Measurements from ENCODE around the gene TJAP1.
A peak's percentile ranks its signal among the peaks of the same experiment; 100 is the strongest.

Gene TJAP1

DNA sequence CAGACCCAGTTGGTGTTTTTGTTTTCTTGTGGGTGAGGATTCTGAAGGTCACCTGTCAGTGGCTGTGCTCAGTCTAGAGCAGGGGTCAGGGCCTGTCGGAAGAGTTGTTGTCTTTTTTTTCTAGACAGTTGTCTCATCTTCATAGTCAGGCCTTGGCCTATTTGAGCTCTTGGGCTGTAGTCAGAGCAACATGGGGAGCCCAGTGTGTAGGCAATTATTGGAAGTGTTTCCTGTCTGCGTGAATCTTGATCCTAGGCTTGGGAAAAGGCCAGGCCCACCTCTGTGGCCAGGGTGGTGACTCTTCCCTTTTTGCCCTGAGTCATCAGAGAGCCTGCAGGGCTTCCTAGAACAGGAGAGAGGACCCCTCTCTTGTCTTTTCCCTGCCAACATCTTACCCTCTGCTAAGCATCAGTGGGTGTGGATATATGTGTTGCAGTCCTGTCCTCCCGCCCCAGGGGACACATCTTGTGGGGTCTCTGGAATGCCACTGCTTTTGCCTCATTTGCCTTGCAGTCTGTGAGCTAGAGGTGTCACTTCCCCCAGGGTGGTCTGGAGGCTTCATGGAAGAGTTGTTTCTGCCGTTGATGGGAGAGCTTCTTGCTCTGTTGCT, 11.4 kb downstream of the TJAP1 start:
- H4K91ac ChIP-seq (ENCODE audit: low read length) = no peak overlapping the region
- H3K9ac ChIP-seq (ENCODE audit: low read length) = peak overlapping the region; percentile 6
- no peak overlapping the region for H3K27ac ChIP-seq (ENCODE audit: low read length, poor library complexity, severe bottlenecking)
- no peak overlapping the region for H3K4me3 ChIP-seq (ENCODE audit: insufficient read depth in 1 of 2, low read depth in 1 of 2, low read length in 2 of 2)
- no peak overlapping the region for H2AFZ ChIP-seq (ENCODE audit: low read depth, low read length)
- no peak overlapping the region for H2BK120ac ChIP-seq (ENCODE audit: low read depth, low read length)
- H3K18ac ChIP-seq (ENCODE audit: low read depth in 1 of 2, low read length in 2 of 2) = no peak overlapping the region
- H2BK15ac ChIP-seq (ENCODE audit: low read depth, poor library complexity, severe bottlenecking) = no peak overlapping the region
- H4K8ac ChIP-seq (ENCODE audit: low read length) = no peak overlapping the region
- peaks cover 6 to 17% of the 10 kb centered on the region in 2 experiments for H3K36me3 ChIP-seq (ENCODE audit: control insufficient read depth in 1 of 2, insufficient read depth in 2 of 2, low read depth in 1 of 2, low read length in 2 of 2)
- no peaks in the 10 kb centered on the region for H3K27me3 ChIP-seq (ENCODE audit: control insufficient read depth in 1 of 2, insufficient read depth in 1 of 2, low read length in 2 of 2)
- H3K4me1 ChIP-seq (ENCODE audit: control insufficient read depth, insufficient read depth, low read depth, low read length) = peaks cover 6% of the 10 kb centered on the region
- H3K79me1 ChIP-seq (replicated peaks; ENCODE audit: low read length, poor library complexity, severe bottlenecking) = peaks cover 24% of the 10 kb centered on the region
- no peak overlapping the region for H2BK5ac ChIP-seq (ENCODE audit: low read depth, low read length, poor library complexity, severe bottlenecking)
- H3K23ac ChIP-seq (ENCODE audit: low read length in 2 of 2) = no peak overlapping the region
- H3K4me2 ChIP-seq (ENCODE audit: low read length, poor library complexity, severe bottlenecking) = no peak overlapping the region
- no peak overlapping the region for H3K4ac ChIP-seq (ENCODE audit: low read depth in 1 of 2, low read length in 2 of 2)
- no peak overlapping the region for H2BK12ac ChIP-seq (ENCODE audit: low read length in 2 of 2)
- DNase-seq = no peak
- 78% methylated on average over 4 of the region's 4 CpGs for WGBS
- no peak overlapping the region for H2AK5ac ChIP-seq (ENCODE audit: low read length, severe bottlenecking)
- H3K14ac ChIP-seq (ENCODE audit: low read length in 2 of 2) = no peak overlapping the region
- no peaks in the 10 kb centered on the region for H3K9me3 ChIP-seq (ENCODE audit: control insufficient read depth, low read length)

DNA sequence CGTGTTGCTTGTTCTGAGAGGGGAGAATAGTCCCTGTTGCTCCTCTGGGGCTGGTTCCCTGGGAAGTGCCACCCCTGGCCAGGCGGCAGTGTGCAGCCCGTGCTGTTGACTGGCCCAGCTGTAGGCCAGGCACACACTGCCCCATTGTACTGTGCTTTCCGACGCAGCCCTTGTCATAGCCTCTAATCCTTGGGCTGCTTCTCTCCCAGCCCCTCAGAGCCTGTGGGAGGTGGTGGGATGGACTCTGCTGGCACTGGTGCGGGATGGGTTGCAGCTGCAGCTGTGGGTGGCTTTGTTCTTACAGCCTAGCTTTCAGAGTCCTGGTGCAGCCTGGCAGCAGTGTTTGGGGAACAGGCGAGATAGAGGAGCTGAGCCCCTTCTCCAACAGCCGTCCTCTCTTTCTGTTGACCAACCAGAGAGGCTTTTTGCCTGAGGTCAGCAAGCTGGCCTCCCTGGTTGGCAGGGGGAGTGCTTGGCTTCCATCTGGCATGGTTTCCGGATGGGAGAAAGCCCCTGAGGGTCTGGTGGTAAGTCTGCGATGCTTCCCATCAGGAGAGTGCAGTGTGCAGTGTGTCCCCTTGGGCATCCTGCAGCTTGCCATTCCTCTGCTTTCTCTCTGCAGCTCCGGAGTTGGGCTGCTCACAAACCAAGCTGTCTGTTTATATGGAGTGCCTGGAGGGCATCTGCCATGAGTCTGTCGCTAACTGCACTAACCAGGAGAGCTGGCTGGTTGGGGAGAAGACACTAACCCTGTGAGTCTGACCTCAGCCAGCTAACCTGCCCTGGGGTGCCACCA, 12.1 kb downstream of the TJAP1 start:
- Histone ChIP-seq H2BK120ac (ENCODE audit: low read depth, low read length) (no peak overlapping the region), H3K18ac (ENCODE audit: low read depth in 1 of 2, low read length in 2 of 2) (no peak overlapping the region), H3K4me2 (ENCODE audit: low read length, poor library complexity, severe bottlenecking) (no peak overlapping the region), H4K91ac (ENCODE audit: low read length) (no peak overlapping the region), H3K4me3 (ENCODE audit: insufficient read depth in 1 of 2, low read depth in 1 of 2, low read length in 2 of 2) (no peak overlapping the region), H3K14ac (ENCODE audit: low read length in 2 of 2) (no peak overlapping the region), H3K79me1 (replicated peaks; ENCODE audit: low read length, poor library complexity, severe bottlenecking) (peaks cover 27% of the 10 kb centered on the region), H2BK5ac (ENCODE audit: low read depth, low read length, poor library complexity, severe bottlenecking) (no peak overlapping the region), H3K4me1 (ENCODE audit: control insufficient read depth, insufficient read depth, low read depth, low read length) (peaks cover 9% of the 10 kb centered on the region), H2BK12ac (ENCODE audit: low read length in 2 of 2) (no peak overlapping the region), H3K27me3 (ENCODE audit: control insufficient read depth in 1 of 2, insufficient read depth in 1 of 2, low read length in 2 of 2) (no peaks in the 10 kb centered on the region), H2BK15ac (ENCODE audit: low read depth, poor library complexity, severe bottlenecking) (no peak overlapping the region), H2AK5ac (ENCODE audit: low read length, severe bottlenecking) (no peak overlapping the region), H3K27ac (ENCODE audit: low read length, poor library complexity, severe bottlenecking) (no peak overlapping the region), H3K23ac (ENCODE audit: low read length in 2 of 2) (peak overlapping the region in 1 of 2 experiments; percentile 56), H4K8ac (ENCODE audit: low read length) (no peak overlapping the region), H3K36me3 (ENCODE audit: control insufficient read depth in 1 of 2, insufficient read depth in 2 of 2, low read depth in 1 of 2, low read length in 2 of 2) (peaks cover 6 to 17% of the 10 kb centered on the region in 2 experiments), H3K4ac (ENCODE audit: low read depth in 1 of 2, low read length in 2 of 2) (no peak overlapping the region), H3K9me3 (ENCODE audit: control insufficient read depth, low read length) (no peaks in the 10 kb centered on the region), H2AFZ (ENCODE audit: low read depth, low read length) (no peak overlapping the region), H3K9ac (ENCODE audit: low read length) (no peak overlapping the region)
- DNase-seq = no peak
- 91% methylated on average over 12 of the region's 12 CpGs for WGBS

- no peak overlapping the region for H3K14ac ChIP-seq (ENCODE audit: low read length in 2 of 2)
- no peak overlapping the region for H3K4me2 ChIP-seq (ENCODE audit: low read length, poor library complexity, severe bottlenecking)
- H2BK120ac ChIP-seq (ENCODE audit: low read depth, low read length) = no peak overlapping the region
- no peak overlapping the region for H3K9ac ChIP-seq (ENCODE audit: low read length)
- H3K4me3 ChIP-seq (ENCODE audit: insufficient read depth in 1 of 2, low read depth in 1 of 2, low read length in 2 of 2) = no peak overlapping the region
- H2BK5ac ChIP-seq (ENCODE audit: low read depth, low read length, poor library complexity, severe bottlenecking) = no peak overlapping the region
- no peak overlapping the region for H2BK12ac ChIP-seq (ENCODE audit: low read length in 2 of 2)
- H3K4ac ChIP-seq (ENCODE audit: low read depth in 1 of 2, low read length in 2 of 2) = no peak overlapping the region
- no peak overlapping the region for H3K27ac ChIP-seq (ENCODE audit: low read length, poor library complexity, severe bottlenecking)
- WGBS = 89% methylated on average over 6 of the region's 6 CpGs
- H4K91ac ChIP-seq (ENCODE audit: low read length) = no peak overlapping the region
- no peaks in the 10 kb centered on the region for H3K9me3 ChIP-seq (ENCODE audit: control insufficient read depth, low read length)
- H3K79me1 ChIP-seq (replicated peaks; ENCODE audit: low read length, poor library complexity, severe bottlenecking) = peaks cover 28% of the 10 kb centered on the region
- H2BK15ac ChIP-seq (ENCODE audit: low read depth, poor library complexity, severe bottlenecking) = no peak overlapping the region
- H3K27me3 ChIP-seq (ENCODE audit: control insufficient read depth in 1 of 2, insufficient read depth in 1 of 2, low read length in 2 of 2) = no peaks in the 10 kb centered on the region
- no peak overlapping the region for H3K23ac ChIP-seq (ENCODE audit: low read length in 2 of 2)
- H2AK5ac ChIP-seq (ENCODE audit: low read length, severe bottlenecking) = no peak overlapping the region
- DNase-seq = no peak
- H3K4me1 ChIP-seq (ENCODE audit: control insufficient read depth, insufficient read depth, low read depth, low read length) = peaks cover 16% of the 10 kb centered on the region
- H4K8ac ChIP-seq (ENCODE audit: low read length) = no peak overlapping the region
- peaks cover 0 to 22% of the 10 kb centered on the region in 2 experiments for H3K36me3 ChIP-seq (ENCODE audit: control insufficient read depth in 1 of 2, insufficient read depth in 2 of 2, low read depth in 1 of 2, low read length in 2 of 2)
- H2AFZ ChIP-seq (ENCODE audit: low read depth, low read length) = no peak overlapping the region
- no peak overlapping the region for H3K18ac ChIP-seq (ENCODE audit: low read depth in 1 of 2, low read length in 2 of 2)
These were observed 13.2 kb downstream of the TJAP1 start for GRCh38 chr6:43490523-43490939.

Data from mesenchymal stem cell (in vitro differentiated cells and primary cell).